Hepatocyte (in vitro differentiated cells): ENCODE measurements around the gene ZFP37. TPM values are rescaled to one million over a fixed set of nuclear protein-coding genes. Genes with fewer than 3 reads are reported as not detected.

Experiments used
- DNase-seq: peaks from one replicate; pipeline ENCODE4 v3.0.0-alpha.2; 2016; ENCODE audit warnings: low spot score
- H2AFZ ChIP-seq: fragments of 200-600 bp; sonication (generic); 2 replicates; pipeline ENCODE4 v1.6.0; 2016; ENCODE audit warnings: antibody characterized with exemption, mild to moderate bottlenecking
- H3K27ac ChIP-seq: fragments of 200-600 bp; sonication (generic); 2 replicates; pipeline ENCODE4 v1.5.1; 2016; ENCODE audit warnings: mild to moderate bottlenecking
- H3K27me3 ChIP-seq: fragments of 200-600 bp; sonication (generic); 2 replicates; pipeline ENCODE4 v1.6.1; 2016
- H3K36me3 ChIP-seq: fragments of 200-600 bp; sonication (generic); replicated peaks from 2 replicates; pipeline ENCODE4 v1.5.1; 2016; ENCODE audit warnings: low read depth; ENCODE audit not compliant: insufficient read depth
- H3K4me1 ChIP-seq: fragments of 200-600 bp; sonication (generic); 2 replicates; pipeline ENCODE4 v1.5.1; 2016; ENCODE audit warnings: mild to moderate bottlenecking, moderate library complexity; ENCODE audit not compliant: insufficient read depth
- H3K4me2 ChIP-seq: fragments of 200-600 bp; sonication (generic); 2 replicates; pipeline ENCODE4 v1.6.0; 2016
- H3K4me3 ChIP-seq: fragments of 200-600 bp; sonication (generic); 2 replicates; pipeline ENCODE4 v1.5.1; 2016; ENCODE audit warnings: mild to moderate bottlenecking
- H3K79me2 ChIP-seq: fragments of 200-600 bp; sonication (generic); 2 replicates; pipeline ENCODE4 v1.6.0; 2017; ENCODE audit warnings: mild to moderate bottlenecking
- H3K9me2 ChIP-seq: fragments of 200-600 bp; sonication (generic); replicated peaks from 2 replicates; pipeline ENCODE4 v1.6.0; 2017; ENCODE audit warnings: mild to moderate bottlenecking; ENCODE audit not compliant: insufficient read depth
- H3K9me3 ChIP-seq: fragments of 200-600 bp; sonication (generic); 2 replicates; pipeline ENCODE4 v1.5.1; 2016; ENCODE audit warnings: low read depth, mild to moderate bottlenecking
- H4K20me1 ChIP-seq: fragments of 200-600 bp; sonication (generic); 2 replicates; pipeline ENCODE4 v1.6.0; 2016; ENCODE audit warnings: mild to moderate bottlenecking; ENCODE audit not compliant: insufficient read depth, poor library complexity, severe bottlenecking
- EZH2 ChIP-seq: fragments of 200-600 bp; sonication (generic); IDR thresholded peaks from 2 replicates; pipeline ENCODE4 v1.6.1; 2016; ENCODE audit warnings: antibody characterized with exemption, mild to moderate bottlenecking, borderline replicate concordance
- EZH2phosphoT487 ChIP-seq: fragments of 200-600 bp; sonication (generic); IDR thresholded peaks from one replicate; pipeline ENCODE4 v1.6.1; 2018; ENCODE audit warnings: antibody characterized with exemption, mild to moderate bottlenecking, low read depth, moderate library complexity; ENCODE audit not compliant: unreplicated experiment, severe bottlenecking
- WGBS: methylation state at CpG from one replicate; pipeline ENCODE4 v1.1.6; 2016; ENCODE audit warnings: low lambda C conversion rate; ENCODE audit errors: missing lambda C conversion rate; 5-methylcytosine and 5-hydroxymethylcytosine counted together
- polyA plus RNA-seq: library from polyadenylated mRNA; unstranded; fragments of >200 nt; fragmentation: Nextera tagmentation; extraction: Ambion mirVana; gene quantifications from 2 replicates; pipeline ENCODE4 v1.2.1, GENCODE V29; 2016
- total RNA-seq: library from RNA; depleted of rRNA; stranded (reverse); fragments of >200 nt; gene quantifications from 2 replicates; pipeline ENCODE4 v1.2.3, GENCODE V29; 2014
- TF ChIP-seq, protein P1 (sequence below): fragments of 200-600 bp; sonication (generic); IDR thresholded peaks from 2 replicates; pipeline ENCODE4 v1.5.1; 2016; ENCODE audit warnings: antibody characterized with exemption, mild to moderate bottlenecking; ENCODE audit not compliant: poor library complexity

Gene ZFP37
- total and polyA plus RNA-seq, 2 experiments from 2014 or later, result 2.0 to 4.1 TPM

DNA sequence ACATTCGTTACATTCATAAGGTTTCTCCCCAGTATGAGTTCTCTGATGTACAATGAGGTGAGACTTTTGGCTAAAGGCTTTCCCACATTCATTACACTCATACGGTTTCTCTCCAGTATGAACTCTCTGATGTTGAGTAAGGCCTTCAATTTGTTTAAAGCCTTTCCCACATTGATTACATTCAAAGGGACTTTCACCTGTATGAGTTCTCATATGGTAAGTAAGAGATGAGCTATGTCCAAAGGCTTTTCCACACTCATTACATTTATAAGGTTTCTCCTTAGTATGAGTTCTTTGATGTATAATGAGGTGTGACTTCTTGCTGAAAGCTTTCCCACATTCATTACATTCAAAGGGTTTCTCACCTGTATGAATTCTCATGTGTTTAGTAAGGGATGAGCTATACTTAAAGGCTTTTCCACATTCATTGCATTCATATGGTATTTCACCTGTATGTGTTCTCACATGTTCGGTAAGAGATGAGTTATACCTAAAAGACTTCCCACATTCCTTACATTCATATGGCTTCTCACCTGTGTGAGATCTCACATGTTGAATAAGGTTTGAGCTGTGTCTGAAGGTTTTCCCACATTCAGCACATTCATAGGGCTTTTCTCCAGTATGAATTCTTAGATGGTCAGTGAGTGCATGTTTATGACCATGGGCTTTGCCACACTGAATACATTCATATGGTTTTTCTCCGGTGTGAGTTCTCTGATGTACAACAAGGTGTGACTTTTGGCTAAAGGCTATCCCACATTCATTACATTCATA, 13.5 kb downstream of the ZFP37 start:
- no peak overlapping the region for H3K4me3 ChIP-seq
- H3K4me2 ChIP-seq, result no peak overlapping the region
- no peak for TF ChIP-seq EZH2phosphoT487
- TF ChIP-seq, protein P1, sequence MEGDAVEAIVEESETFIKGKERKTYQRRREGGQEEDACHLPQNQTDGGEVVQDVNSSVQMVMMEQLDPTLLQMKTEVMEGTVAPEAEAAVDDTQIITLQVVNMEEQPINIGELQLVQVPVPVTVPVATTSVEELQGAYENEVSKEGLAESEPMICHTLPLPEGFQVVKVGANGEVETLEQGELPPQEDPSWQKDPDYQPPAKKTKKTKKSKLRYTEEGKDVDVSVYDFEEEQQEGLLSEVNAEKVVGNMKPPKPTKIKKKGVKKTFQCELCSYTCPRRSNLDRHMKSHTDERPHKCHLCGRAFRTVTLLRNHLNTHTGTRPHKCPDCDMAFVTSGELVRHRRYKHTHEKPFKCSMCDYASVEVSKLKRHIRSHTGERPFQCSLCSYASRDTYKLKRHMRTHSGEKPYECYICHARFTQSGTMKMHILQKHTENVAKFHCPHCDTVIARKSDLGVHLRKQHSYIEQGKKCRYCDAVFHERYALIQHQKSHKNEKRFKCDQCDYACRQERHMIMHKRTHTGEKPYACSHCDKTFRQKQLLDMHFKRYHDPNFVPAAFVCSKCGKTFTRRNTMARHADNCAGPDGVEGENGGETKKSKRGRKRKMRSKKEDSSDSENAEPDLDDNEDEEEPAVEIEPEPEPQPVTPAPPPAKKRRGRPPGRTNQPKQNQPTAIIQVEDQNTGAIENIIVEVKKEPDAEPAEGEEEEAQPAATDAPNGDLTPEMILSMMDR, result no peak
- TF ChIP-seq EZH2, result no peak
- H3K9me2 ChIP-seq, result no peaks in the 10 kb centered on the region
- H4K20me1 ChIP-seq, result no peaks in the 10 kb centered on the region
- peaks cover 88% of the 10 kb centered on the region for H3K9me3 ChIP-seq
- peaks cover 15% of the 10 kb centered on the region for H3K36me3 ChIP-seq
- no peak overlapping the region for H3K27ac ChIP-seq
- WGBS, result 97% methylated on average over 4 of the region's 4 CpGs
- no peaks in the 10 kb centered on the region for H3K27me3 ChIP-seq
- H3K79me2 ChIP-seq, result no peaks in the 10 kb centered on the region
- no peak overlapping the region for H2AFZ ChIP-seq
- DNase-seq, result no peak
- no peaks in the 10 kb centered on the region for H3K4me1 ChIP-seq

DNA sequence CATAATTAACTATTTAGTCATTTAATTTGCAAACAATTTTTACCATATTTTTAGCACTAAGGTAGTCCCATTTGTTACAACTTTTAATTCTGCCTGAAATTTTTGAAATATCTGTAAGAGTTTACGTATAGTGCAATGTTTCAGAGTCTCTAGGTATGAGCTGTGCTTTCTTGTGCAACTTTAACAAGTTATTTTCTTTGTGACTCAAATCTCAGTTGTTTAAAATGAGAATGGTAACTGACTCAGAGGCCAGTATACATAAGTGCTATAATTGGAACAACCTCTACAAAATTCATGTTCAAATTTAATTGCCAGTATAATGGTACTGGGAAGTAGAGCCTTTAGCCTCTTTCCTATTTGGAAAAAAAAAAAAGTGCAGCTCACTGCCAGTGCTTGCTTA, 30.3 kb downstream of the ZFP37 start:
- Histone ChIP-seq H3K9me2 (no peaks in the 10 kb centered on the region), H3K4me1 (no peaks in the 10 kb centered on the region)

DNA sequence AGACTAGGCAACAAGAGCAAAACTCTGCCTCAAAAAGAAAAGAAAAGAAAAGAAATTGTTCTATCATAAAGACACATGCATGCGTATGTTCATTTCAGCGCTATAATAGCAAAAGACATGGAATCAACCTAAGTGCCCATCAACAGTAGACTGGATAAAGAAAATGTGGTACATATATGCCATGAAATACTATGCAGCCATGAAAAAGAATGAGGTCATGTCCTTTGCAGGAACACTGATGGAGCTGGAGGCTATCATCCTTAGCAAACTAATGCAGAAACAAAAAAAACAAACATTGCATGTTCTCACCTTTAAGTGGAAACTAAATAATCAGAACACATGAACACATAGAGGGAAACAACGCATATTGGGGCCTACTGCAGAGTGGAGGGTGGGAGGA, 38.3 kb downstream of the ZFP37 start:
- TF ChIP-seq, protein P1, result no peak
- TF ChIP-seq EZH2phosphoT487 (no peak), EZH2 (no peak)
- Histone ChIP-seq H3K9me2 (no peaks in the 10 kb centered on the region), H3K27ac (no peak overlapping the region), H3K4me2 (no peak overlapping the region), H4K20me1 (no peaks in the 10 kb centered on the region), H3K9me3 (peaks cover 6% of the 10 kb centered on the region), H2AFZ (no peak overlapping the region), H3K27me3 (no peaks in the 10 kb centered on the region), H3K4me3 (no peak overlapping the region), H3K4me1 (no peaks in the 10 kb centered on the region), H3K79me2 (no peaks in the 10 kb centered on the region), H3K36me3 (no peaks in the 10 kb centered on the region)
- DNase-seq, result no peak
- WGBS, result 87% methylated on average over 3 of the region's 3 CpGs

More for the DNA sequence above, 30.3 kb downstream of the ZFP37 start:
- Histone ChIP-seq H3K79me2 (no peaks in the 10 kb centered on the region), H2AFZ (no peak overlapping the region), H3K4me3 (no peak overlapping the region), H3K27ac (no peak overlapping the region), H3K9me3 (peaks cover 6% of the 10 kb centered on the region), H3K36me3 (no peaks in the 10 kb centered on the region), H3K4me2 (no peak overlapping the region), H4K20me1 (no peaks in the 10 kb centered on the region), H3K27me3 (no peaks in the 10 kb centered on the region)
- TF ChIP-seq EZH2phosphoT487 (no peak), EZH2 (no peak)
- TF ChIP-seq, protein P1, result no peak
- 53% methylated on average over 1 of the region's 1 CpG for WGBS
- no peak for DNase-seq
